GM18508 (cell line): ENCODE measurements around the gene LAMA3.

Experiments
- ATAC-seq: cut with Tn5 transposase; IDR thresholded peaks from one replicate; pipeline ENCODE4 v1.9.1; 2021; ENCODE audit warnings: moderate number of reproducible peaks; ENCODE audit not compliant: insufficient read depth, unreplicated experiment

Gene LAMA3

DNA sequence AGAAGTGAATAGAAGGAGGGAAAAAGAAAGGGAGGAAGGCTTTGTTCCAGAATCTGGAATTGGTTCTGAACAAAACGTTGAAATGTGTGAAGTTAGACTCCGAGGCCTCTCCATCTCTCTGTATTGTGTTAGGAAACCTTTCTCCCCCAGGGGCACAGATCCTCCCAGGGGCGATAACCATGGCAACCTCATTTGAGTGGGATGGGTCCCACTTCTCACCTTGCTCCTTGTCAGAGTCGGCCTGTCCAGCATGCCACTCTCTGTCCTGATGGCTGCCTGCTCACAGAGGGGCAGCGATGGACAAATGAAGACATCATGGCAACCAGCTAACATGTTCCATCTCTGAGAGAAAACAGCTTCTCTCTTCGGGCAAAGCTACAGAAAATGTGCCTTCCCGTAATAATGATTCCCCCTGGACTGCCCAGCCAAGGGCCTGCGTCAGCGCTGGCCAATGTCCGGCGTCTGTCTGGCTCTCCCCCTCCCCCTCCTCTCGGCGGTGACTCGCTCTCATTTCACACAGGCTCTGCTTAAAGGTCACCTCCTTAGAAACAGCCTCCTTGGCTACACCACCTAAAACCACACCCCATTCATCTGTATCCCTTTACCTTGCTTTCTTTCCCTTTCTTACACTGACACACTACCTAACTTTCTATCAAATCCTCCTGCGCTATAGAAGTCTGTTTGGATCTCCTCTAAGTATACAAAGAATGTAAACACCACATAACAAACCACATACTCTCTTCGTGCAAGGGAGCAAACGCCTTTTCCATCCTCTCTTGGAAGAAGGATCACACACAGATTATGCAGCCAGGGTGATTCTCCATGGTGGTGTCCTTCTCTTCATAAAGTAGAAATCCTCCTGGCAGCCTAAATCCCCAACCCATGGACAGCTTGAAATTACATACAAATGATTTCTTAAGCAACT is 293.2 kb downstream of the LAMA3 start:
- ATAC-seq = no peak

DNA sequence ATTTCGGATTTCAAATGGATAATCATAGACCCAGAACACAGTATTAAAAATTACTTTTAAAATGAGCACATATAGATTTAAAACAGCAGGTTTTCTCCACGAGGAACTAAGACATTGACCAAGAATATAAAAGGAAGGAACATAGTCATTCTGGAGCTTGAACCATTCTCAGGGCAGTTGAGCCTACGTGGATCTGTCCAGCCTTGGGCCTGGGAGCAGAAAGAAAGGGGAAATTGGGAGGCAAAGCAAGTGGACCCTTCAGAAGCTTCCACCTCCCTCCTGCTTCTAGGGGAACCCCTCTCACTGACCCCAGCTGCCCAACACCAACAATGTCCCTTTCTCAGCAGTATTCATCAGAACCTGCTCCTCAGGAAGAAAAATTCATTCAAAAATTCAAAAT is 293.9 kb downstream of the LAMA3 start:
- no peak for ATAC-seq

DNA sequence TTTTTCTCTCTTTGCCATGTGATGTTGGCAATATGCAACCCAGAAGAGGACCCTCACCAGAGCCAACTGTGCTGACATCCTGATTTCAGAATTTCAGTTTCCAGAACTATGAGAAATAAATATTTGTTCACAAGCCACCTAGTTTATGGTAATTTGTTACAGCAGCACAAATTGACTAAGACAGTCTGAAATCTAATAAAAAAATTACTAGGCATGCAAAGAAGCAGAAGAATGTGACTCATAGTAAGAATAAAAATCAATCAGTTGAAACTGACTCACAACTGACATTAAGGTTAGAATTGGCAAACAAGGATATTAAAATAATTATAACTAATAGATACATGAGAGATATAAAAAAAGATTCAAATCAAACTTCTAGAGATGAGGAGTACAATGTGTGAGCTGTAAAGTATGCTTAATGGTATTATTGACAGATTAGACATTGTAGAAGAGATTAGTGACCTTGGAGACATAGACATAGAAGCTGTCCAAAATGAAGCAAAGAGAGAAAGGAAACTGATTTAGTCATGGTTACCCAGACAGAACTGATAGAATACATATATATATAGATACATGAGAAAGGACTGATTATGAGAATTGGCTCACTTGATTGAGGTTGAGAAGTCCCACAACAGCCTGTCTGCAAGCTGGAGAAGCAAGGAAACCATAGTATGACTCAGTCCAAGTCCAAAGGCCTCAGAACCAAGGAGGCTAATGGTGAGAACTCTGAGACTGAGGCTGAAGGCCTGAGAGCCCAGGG is 297.5 kb downstream of the LAMA3 start:
- ATAC-seq = no peak

DNA sequence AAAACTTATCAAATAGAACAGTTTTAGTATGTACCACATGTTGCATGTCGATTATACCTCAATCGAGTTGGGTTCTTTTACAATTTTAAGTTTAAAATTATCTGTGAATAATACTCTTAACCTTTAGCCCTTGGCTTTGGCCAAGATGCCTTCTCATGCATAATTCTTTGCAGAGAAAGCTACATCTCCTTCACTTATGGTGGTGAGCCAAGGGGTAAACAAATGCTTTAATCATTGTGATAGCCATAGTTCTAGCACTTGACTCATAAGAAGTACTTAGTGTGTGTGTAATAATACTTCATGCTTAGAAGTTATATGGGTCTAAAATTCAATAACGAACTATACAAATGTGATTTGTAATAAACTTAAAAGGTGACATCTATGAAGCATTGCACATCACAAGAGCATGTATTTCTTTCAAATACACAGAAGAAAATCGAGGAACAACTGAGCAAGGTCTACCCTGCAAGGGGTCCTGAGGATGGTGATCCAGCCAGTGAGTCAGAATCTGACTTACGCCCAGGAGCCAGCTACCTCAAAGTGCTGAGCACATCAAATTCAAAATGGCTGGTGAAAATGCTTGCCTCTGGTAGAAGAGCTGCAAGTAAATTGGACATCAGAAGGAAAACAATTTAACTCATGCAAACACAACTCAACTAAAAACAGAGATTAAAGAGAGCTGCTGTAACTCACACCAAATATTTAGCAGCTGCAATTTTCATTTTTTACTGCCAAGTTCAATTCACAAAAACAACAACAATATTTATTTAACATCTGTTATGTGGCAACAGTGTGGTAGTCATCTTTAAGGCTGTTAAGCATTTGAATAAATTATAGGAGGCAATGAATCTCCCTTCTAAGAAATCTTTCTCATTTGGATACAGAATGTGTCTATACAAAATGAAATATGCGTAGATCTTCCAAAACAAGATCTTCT is 301.5 kb downstream of the LAMA3 start:
- ATAC-seq = no peak

DNA sequence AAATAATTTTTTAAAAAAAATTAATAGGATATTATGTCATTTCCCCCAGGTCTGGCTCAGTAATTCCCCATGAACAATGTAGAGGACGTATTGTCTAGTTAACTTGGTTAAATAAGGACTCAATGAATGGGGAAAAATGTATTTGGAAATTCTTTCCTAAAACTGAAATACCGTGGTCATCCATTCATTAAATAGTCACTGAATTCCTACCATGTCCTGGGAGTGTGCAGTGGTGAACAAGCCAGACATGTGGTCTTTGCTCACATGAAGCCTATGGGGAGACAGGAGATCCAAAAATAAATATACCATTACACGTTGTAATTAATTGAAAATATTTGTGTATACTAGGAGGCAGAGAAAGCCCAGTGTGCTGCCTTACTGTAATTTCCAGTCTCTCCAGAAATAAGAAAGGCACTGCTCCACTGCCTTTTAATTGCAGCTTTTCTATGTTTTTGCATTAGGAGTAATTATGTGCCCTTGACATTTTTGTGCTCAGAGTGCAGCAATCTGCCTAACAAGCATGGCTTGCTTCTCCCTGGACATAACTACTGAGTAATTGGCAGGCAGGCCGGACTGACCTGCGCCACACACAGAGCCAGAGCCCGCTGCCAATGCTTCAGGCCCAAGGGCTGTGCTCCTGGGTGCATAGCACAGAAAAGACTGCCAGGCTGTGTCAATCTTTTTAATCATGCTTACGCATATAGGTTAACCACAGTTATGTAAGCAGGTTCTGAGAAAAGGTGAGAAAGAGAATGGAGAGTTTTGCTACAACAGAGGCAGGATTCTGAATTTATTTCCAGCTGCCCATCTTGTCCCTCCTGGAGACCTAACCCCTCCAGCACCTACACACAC is 303.1 kb downstream of the LAMA3 start:
- no peak for ATAC-seq

DNA sequence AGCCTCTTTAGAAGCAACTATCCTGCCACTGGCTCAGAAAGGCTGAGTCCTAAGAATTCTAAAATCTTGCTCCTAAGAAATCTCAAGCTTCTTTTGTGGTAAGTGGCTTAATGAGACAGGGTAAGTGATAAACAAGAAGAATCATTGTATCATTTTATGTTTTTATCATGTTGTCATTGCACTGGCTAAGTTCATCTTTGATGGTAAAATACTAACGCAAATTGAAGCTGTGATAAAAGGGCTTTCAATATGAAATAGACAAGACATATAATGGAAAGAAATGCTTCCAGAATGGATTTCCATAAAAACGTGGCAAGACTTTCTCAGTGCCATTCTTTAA is 303.7 kb downstream of the LAMA3 start:
- no peak for ATAC-seq

DNA sequence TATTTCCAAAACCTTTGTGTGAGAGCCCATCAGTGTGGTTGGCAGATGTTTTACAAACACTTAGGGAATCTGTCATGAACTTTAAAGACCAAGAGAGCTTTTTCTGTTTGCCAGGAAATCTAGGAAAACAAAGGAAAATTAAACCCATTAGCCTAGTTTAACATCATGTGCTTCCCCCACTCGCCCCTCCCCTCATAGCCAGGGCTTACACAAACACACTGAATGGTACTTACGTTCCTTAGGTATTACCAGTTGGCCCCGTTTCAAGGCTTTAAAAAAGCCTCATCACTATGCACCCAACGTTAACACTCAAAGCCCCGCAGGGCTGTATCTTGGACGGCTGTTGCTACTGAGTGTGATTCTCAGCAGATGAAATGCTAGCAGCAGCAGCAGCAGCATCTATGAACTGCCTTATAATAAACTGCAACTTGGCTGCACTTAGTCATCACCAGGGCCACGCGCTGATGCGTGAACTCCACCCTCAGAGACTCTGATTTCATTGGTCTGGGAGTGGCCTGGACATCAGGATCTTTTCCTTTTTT is 305.2 kb downstream of the LAMA3 start:
- no peak for ATAC-seq

DNA sequence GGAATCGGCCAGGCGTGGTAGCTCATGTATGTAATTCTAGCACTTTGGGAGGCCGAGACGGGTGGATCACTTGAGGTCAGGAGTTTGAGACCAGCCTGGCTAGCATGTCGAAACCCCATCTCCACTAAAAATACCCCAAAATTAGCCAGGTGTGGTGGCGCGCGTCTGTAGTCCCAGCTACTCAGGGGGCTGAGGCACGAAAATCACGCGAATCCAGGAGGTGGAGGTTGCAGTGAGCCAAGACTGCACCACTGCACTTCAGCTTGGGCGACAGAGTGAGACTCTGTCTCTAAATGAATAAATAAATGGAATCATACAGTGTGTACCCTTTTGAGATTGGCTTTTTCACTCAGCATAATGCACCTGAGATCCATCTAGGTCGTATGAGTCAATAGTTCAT is 305.9 kb downstream of the LAMA3 start:
- ATAC-seq = no peak

DNA sequence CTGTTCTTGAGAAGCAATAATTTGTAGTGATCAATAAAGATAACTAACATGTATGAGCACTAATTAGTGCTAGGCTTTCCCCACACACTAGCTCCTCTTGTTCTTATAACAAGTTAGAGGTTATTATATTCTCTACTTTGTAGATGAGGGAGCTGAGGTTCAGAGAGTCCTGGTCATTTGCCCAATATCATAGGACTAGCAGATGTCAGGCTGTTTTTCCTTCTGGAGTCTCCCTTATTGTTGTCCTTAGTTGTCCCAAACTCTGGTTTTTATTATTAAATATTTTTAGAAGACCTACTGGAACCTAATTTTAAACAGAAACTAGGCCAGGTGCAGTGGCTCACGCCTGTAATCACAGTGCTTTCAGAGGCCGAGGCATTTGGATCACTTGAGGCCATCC is 308.8 kb downstream of the LAMA3 start:
- no peak for ATAC-seq

DNA sequence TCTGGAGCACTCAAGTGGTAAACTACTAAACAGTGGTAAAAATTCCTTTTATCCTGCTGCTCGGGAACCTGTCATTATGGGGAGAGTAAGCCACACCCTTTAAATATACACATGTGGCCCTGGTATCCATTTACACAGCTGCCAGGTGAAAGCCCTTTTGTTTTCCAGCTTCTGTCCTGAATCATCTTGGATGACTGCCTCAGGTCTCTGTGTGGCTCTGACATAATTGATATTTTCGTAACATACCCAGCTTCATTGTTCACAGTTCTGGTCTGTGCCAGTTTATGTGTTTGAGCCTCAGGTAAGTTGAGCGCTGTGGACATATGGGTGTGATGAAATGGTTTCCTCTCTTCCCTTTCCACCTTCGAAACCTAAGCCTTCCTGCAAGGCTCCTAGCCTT is 309.6 kb downstream of the LAMA3 start:
- no peak for ATAC-seq

DNA sequence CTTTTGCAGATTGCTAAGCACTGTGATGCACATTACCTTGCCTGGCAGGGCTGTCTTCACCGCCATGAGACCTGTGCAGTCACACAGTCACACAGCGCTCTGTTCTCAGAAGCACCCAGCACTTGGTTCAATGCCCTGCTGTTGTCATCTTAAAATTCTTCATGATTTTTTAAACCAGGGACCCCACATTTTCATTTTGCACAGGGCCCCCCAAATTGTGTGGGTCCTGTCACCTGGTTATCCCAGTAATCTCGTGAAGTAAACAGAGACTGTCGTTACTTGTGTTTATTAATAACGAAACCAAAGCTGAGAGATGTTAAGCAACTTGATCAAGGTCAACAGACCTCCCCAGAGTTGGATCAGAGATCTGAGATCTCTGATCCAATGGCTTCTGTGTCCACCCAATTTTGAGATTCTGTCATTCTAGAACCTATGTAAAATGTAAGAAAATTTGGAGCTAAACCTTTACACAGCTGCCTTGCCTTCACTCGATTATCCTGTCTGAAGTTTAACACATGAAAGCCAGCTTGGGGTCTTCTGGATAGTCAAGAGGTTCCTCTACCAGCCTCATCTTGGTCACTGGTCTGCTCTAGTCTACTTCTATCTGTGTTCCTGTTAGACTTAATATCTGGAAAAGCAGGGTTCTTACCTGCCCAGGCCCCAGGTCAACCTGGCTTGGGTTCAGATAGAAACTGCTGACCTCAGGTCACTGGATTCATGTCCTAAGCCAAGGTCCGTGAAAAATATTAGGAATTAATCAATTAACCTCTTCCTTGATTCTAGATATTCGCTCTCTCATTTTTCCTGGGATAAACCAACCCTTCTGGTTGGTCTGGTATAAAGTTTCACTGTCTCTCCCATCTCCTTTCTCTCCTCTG is 311.6 kb downstream of the LAMA3 start:
- no peak for ATAC-seq

DNA sequence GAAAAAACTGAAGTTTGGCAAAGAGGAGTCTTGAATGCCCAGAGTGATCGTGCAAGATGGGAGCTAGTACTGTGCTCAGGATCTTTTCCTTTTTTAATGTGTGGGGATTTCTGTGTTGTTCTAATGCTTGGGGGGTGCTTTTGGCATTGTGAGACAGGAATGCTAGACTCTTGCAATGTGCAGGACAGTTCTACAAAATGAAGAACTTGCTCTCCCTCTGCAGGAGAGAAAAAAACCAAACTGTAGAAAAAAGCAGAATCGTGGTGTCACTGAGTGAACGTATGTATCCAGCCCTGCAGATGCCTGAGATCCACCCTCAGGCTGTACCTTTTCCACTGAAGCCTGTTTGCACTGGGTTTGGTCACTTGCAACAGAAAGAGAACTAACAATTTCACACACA is 313.2 kb downstream of the LAMA3 start:
- ATAC-seq = no peak

DNA sequence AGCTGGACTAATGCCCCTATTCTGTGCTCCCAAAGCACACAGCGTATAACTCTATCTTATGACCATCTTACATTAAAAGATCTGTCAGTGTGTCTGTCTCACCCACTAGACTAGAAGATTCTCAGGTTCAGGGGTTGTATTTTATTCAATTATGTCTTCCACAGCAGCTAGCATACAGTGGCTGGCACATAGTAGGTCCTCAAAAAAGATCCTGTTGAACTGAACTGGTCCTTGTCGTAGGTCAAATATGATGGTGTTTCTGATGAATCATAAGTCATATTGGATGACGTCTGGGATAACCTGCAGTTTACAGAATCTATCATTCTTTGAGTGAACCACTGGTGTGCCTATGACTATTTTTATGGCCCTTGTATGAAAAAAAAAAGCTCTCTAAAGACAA is 314.0 kb downstream of the LAMA3 start:
- no peak for ATAC-seq

DNA sequence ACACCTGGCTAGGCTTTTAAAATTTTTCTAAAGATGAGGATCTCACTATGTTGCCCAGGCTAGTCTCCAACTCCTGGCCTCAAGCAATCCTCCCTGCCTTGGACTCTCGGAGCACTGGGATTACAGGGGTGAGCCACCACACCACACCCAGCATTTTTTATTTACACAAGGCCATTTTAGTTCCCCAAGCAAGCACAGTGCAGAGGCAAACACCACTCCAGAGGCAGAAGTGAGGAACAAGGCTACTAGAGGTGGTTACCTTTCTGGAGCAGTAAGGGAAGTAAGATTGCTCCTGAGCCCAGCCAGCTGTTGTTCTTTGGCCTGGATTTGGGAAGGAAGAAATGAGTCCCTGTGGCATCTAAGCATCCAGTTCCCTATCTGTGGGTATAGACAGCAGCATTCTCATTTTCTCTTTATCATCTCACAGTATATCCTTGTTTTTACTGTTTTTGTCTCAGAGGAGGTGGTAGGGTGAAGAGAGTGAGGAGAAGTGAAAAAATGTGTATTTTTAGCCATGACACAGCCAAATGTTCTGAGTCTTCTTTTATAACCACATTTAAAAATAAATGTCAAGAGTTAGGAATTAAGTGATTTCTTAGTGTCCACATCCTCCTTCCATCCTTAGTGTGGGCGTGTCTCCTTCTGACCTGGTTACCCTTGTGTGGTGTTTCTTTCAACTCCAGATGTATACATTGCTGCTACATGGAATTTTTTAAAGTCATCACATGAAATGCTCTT is 314.8 kb downstream of the LAMA3 start:
- ATAC-seq = no peak
